Kidney tubule cell (primary cell): ENCODE data around the gene CERT1.
"Not testable (repeated sequence)": the region's sequence is repeated elsewhere in the genome, so short reads cannot be mapped to it uniquely, and the experiment has no call there.

ENCODE experiments used
- DNase-seq: peaks from one replicate; pipeline ENCODE4 v3.0.0-alpha.2; 2018; ENCODE audit warnings: low spot score

CERT1 gene

GRCh38 chr5:75522542-75522941, 11.1 kb upstream of the CERT1 start:
- DNase-seq: no peak

GRCh38 chr5:75522025-75522424, 10.6 kb upstream of the CERT1 start:
- peak; percentile 19 for DNase-seq

DNA sequence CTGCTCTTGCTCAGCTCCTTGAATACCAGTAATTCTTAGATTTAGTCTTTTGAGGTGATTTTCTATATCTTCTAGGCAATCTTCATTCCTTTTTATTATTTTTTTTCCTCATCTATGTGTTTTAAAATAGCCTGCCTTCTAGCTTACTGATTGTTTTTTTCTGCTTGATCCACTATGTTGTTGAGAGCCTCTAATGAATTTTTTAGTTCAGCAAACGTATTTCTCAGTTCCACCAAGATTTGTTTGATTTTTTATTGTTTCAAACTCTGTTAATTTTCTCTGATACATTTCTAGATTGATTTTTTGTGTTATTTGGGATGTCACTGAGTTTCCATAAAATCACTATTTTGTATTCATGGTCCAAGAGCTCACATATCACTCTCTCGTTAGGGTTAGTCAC, 9.8 kb upstream of the CERT1 start:
- DNase-seq: no peak

DNA sequence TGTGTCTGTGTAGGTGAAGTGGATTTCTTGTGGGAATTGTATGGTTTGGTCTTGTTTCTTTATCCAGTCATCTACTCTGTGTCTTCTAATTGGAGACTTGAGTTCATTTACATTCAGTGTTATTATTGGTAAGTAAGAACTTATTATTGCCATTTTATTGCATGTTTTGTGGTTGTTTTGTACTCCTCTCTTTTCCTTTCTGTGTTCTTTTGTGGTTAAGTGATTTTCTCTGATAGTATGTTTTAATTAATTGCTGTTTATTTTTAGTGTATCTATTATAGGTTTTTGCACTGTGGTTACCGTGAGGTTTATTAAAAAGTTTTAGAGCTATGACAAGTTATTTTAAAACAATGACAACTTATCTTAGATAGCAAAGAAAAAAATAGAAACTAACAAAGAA, 8.3 kb upstream of the CERT1 start:
- no peak for DNase-seq

GRCh38 chr5:75514323-75514722, 2.9 kb upstream of the CERT1 start:
- no peak for DNase-seq

DNA sequence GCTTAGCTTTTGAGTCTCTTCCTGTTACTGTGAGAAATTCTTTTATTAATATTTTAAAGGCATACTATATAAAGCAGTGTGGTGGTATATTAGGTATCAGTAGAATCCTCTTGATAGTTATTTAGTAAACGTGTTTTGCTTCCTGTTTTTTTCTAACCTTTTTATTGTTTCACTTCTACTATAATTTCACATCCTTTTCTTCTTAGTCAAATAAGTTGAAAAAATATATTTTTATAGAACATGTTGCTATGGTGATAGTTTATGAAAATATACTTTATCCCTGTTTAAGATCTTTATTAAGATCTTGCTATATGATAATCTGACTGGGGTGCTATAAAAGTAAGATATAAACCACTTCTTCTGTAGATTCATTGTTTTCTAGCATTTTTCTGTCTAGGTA, 2.4 kb upstream of the CERT1 start:
- DNase-seq: no peak

DNA sequence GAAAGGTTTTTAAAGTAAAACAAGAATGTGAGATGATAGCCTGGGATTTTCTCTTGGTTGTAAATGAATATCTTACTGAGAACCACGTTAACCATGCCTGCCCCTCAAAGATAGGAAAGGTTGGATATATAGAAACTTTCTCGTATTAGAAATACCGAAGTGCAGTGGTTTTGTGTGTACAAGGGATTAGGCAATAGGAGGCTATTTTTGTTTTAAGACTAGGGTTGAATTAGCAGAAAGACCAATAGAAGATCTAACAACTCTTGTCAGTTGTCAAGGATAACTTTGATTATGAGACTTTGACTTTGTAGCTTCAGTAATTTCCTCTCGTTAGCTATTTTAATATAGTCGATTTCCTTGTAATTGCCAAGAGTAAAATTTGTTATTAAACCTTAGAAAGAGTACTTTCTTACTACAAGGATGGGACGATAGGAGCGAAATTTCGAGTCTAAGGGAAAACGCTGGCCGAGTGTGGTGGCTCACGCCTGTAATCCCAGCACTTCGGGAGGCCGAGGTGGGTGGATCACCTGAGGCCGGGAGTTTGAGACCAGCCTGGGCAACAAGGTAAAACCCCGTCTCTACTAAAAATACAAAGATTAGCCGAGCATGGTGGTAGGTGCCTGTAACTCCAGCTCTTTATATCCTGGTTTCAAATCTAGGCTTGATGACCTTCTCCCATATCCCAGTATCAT, 1.1 kb upstream of the CERT1 start:
- peak; percentile 9 for DNase-seq

DNA sequence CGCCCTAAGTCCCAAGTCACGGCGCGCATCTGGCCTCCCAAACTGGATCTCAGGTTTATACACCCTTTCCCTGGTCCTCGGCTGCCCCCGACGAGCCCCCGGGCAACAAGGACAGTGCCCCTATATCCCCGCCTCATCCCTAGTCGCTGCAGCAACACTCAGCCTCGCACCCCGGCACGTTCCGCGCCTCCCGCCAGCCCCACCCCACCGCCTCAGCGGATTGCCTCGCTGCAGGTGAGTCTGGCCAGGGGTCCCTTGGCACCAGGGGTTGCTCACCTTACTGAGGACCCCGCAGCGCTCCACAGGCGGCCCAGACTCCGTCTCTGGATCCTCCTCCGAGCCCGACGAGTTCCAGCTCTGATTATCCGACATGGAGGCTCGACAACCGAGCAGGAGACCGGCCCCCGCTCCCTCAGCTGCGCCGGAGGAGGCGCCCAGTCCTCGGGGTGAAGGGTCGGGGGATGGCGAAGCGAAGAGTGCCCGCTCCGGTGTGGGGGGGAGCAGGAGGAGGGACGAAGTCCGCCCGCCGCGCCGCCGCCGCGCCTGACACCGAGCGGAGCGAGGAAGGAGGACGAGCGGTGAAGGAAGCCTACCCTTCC, 494 bp downstream of the CERT1 start:
- peak; percentile 53 for DNase-seq

GRCh38 chr5:75510417-75510835, 1.0 kb downstream of the CERT1 start:
- no peak for DNase-seq

- DNase-seq: peak; percentile 47
These were observed 1.5 kb downstream of the CERT1 start for GRCh38 chr5:75509956-75510355.

DNA sequence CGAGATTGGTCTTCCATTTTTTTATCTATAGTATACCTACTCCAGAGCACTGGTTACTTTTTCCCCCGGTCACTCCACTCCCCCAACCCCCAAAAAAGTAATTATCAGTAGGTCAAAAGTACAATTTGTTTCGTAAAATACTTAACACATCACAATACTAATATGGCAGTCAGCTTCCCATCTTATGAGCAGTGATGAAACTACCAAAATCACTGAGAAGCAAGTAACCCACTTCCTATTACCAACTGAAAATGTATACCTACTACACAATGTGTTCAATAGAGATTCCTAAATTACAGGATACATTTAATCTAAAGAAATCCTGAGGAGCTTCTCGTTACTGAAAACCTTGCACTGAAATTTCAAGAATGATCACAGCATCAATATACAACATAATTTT, 1.9 kb downstream of the CERT1 start:
- no peak for DNase-seq

GRCh38 chr5:75507841-75508240, 3.6 kb downstream of the CERT1 start:
- no peak for DNase-seq

DNA sequence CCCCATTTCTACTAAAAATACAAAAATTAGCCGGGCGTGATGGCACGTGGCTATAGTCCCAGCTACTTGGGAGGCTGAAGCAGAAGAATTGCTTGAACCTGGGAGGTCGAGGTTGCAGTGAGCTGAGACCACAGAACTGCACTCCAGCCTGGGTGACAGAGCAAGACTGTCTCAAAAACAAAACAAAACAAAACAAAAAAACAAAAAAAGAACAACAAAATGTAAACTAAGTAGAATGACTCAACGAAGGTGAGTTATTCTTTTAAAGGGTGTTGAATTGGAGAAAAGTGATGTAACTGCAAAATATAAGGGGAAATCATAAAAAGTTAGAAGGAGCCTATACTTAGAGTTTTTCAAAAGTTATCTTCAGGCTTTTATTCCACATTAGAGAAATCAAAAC, 6.3 kb downstream of the CERT1 start:
- not testable (repeated sequence) for DNase-seq

- not testable (repeated sequence) for DNase-seq
These were observed 12.6 kb downstream of the CERT1 start for GRCh38 chr5:75498875-75499274.

DNA sequence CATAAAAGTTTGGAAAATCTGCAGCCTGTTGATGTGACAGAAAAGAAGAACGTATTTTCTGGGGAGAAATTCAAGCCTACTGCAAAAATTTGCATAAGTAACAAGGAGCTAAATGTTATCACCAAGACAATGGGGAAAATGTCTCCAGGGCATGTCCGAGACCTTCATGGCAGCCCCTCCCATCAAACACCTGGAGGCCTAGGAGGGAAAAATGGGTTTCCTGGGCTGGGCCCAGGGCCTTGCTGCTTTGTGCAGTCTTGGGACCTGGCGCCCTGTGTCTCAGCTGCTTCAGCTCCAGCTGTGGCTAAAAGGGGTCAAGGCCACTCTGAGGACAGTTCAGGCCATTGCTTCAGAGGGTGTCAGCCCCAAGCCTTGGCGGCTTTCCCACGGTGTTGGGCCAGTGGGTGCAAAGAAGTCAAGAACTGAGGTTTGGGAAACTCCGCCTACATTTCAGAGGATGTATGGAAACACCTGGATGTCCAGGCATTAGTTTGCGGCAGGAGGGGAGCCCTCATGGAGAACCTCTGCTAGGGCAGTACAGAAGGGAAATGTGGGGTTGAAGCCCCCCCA, 13.1 kb downstream of the CERT1 start:
- no peak for DNase-seq

DNA sequence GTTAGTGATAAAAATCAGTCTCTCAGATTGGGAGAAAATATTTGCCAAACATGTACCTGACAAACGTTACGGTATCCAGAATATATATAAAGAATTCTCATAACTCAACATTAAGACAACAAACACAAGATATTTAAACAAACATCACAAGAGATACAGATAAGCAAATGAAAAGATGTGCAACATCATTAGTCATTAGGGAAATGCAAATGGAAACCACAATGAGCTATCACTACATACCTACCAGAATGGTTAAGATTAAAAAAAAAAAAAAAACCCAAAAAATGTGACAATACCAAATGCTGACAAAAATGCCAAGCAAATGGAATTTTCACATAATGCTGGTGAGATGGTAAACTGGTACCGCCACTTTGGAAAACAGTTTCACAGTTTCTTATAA, 15.4 kb downstream of the CERT1 start:
- DNase-seq: no peak

DNA sequence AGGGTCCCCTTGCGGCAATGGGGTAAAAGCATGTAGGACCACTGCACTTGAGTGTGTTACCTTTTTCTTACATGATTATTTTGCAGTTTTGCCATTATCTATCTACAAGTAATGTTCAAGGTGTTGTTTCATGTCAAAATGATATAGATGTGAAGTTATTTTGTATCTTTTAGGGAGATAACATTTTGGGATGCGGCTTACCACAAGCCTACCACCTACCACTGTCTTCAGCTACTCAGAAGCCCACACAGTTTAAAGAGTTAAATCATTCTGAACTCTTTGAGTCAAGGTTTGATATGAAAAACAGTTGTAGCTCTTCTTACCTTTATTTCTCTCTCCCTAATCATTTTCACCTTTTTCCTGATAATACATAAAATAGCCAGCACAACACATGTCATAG, 19.8 kb downstream of the CERT1 start:
- no peak for DNase-seq

- DNase-seq: not testable (repeated sequence)
These were observed 21.6 kb downstream of the CERT1 start for GRCh38 chr5:75489847-75490246.

GRCh38 chr5:75484605-75485004, 26.8 kb downstream of the CERT1 start:
- no peak for DNase-seq

GRCh38 chr5:75482482-75482881, 28.9 kb downstream of the CERT1 start:
- DNase-seq: no peak

DNA sequence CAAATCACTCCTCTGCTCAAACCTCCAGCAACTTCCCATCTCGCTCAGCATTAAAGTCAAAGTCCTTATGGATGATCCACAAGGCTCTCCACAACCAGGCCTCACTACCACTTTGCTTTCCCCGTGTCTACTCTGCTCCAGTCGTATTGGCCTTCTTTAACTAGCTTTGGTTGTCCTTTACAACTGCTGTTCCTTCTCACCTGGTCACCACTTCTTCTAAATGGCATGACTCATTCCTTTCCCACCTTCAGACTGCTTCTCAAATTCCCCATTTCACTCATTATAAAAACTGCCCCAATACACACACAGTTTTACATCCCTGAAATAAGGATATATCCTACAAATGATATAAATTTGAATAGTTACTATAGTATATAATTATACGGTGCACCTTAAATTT, 30.4 kb downstream of the CERT1 start:
- no peak for DNase-seq

DNA sequence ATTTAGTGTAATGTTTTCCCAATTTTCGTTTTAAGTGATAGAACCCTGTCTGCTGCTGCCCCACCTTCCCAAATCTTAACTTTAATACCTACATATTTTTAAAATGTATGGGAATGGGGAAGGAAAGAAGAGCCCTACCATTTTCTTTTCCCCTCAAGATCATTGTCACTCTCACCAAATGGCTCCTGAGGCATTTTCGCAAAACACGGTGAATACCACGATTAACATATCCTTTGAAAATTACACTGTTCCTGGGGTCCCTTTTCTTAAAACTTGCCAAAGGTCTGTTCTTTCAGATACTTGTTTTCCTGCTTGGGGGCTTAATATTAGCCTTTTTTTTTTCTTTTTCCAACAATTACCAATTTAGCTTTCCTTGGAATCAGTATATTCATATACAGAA, 36.1 kb downstream of the CERT1 start:
- DNase-seq: no peak

DNA sequence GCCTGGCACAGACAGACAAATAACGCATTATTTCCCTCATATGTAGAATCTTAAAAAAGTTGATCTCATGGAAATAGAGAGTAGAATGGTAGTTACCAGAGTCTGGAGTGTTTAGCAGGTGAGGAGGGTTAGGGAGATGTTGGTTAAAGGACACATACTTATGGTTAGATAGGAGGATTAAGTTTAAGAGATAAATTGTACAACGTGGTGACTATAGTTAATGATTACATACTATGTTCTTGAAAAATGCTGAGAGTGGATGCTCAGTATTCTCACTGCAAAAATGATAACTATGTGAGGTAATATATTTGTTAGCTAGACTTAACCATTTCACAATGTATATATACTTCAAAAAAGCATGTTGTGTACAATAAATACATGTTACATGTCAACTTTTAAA, 38.0 kb downstream of the CERT1 start:
- DNase-seq: peak; percentile 42

DNA sequence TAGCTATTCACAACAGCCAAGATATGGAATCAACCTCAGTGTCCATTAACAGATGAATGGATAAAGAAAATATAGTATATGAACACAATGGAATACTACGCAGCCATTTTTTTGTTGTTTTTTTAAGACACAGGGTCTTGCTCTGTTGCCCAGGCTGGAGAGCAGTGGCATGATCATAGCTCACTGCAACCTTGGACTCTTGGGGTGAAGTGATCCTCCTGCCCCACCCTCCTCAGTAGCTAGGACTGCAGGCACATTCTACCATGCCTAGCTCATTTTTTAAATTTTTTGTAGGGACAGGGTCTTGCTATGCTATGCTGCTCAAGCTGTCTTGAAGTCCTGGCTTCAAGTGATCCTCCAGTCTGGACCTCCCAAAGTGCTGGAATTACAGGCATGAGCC, 38.5 kb downstream of the CERT1 start:
- DNase-seq: peak; percentile 30
